Keratinocyte (primary cell): ENCODE data around the gene PLD1.

ENCODE experiments used
- EZH2 ChIP-seq: IDR thresholded peaks from one replicate; pipeline ENCODE4 v1.6.1; 2012; ENCODE audit warnings: inconsistent platforms, mild to moderate bottlenecking, low read length, moderate library complexity
- TF ChIP-seq, protein P1 (sequence below), 3 experiments: IDR thresholded peaks in 1 of 3; conservative IDR thresholded peaks in 1 of 3; optimal IDR thresholded peaks in 1 of 3; 2 replicates in 2 of 3; 3 replicates in 1 of 3; pipeline versions ENCODE3 to v1.5.1; 2011; ENCODE audit warnings: low read length in 3 of 3, mild to moderate bottlenecking in 3 of 3, moderate library complexity in 2 of 3, control low read depth in 1 of 3, inconsistent platforms in 1 of 3; ENCODE audit not compliant: insufficient read depth in 2 of 3; ENCODE audit errors: extremely low read depth in 1 of 3

DNA sequence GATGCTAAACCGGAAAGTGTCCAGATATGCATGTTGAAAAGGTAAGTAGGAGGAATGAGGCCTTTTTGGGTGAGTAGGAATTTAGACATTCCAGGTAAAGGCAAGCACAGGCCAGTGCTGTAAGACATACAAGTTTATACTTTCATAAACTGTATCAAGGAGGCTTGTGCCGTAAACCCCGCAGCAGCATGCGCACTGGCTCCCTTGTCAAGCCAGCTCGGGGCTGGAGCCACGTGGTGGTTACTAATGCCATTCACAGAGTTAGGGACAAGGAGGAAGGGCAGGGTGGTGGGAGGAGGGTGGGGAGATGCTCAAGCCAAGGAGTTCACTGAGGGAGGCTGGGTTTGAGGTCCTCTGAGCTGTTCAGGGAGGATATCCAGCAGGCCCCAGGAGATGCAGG is 35.8 kb downstream of the PLD1 start:
- TF ChIP-seq, protein P1, sequence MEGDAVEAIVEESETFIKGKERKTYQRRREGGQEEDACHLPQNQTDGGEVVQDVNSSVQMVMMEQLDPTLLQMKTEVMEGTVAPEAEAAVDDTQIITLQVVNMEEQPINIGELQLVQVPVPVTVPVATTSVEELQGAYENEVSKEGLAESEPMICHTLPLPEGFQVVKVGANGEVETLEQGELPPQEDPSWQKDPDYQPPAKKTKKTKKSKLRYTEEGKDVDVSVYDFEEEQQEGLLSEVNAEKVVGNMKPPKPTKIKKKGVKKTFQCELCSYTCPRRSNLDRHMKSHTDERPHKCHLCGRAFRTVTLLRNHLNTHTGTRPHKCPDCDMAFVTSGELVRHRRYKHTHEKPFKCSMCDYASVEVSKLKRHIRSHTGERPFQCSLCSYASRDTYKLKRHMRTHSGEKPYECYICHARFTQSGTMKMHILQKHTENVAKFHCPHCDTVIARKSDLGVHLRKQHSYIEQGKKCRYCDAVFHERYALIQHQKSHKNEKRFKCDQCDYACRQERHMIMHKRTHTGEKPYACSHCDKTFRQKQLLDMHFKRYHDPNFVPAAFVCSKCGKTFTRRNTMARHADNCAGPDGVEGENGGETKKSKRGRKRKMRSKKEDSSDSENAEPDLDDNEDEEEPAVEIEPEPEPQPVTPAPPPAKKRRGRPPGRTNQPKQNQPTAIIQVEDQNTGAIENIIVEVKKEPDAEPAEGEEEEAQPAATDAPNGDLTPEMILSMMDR (optimal IDR thresholded peaks at IDR 0.05 in 1 of 3, IDR thresholded peaks at IDR 0.05 in 1 of 3, conservative IDR thresholded peaks at IDR 0.05 in 1 of 3; ENCODE audit: extremely low read depth in 1 of 3, insufficient read depth in 2 of 3, low read length in 3 of 3), result no peak
- TF ChIP-seq EZH2, result no peak
